H1 (cell line): ENCODE data around the gene CCDC18. TPM values are rescaled to one million over a fixed set of nuclear protein-coding genes. Genes with fewer than 3 reads are reported as not detected.

Experiments used
- CTCF ChIA-PET: fragments of 300-600 bp; sonication (Branson Sonifier 250); formaldehyde crosslinking; loops from one replicate; lab custom pipeline; 2021; ENCODE audit not compliant: partially characterized antibody; lab: Charles Lee
- POLR2A ChIA-PET: fragments of 300-600 bp; sonication (Branson Sonifier 250); formaldehyde crosslinking; loops from one replicate; lab custom pipeline; 2021; ENCODE audit warnings: inconsistent platforms; ENCODE audit not compliant: partially characterized antibody; lab: Charles Lee
- DNase-seq, 2 experiments: peaks; one replicate each; pipeline versions ENCODE4 v3.0.0 to v3.0.0-alpha.2; 2010 to 2022; ENCODE audit warnings: low spot score in 2 of 2, low read depth in 1 of 2, mixed read lengths in 1 of 2
- FAIRE-seq: peaks from 2 replicates; lab custom pipeline; 2011; peaks lifted over from hg19 to GRCh38; lab: Jason Lieb, UNC
- H2AFZ ChIP-seq: 2 replicates; pipeline ENCODE4 v1.8.1; 2012; ENCODE audit warnings: low read length, inconsistent platforms
- H2AK5ac ChIP-seq: 2 replicates; pipeline ENCODE4 v1.6.1; 2013; ENCODE audit warnings: low read depth, low read length
- H2BK120ac ChIP-seq: replicated peaks from 2 replicates; pipeline ENCODE3; 2013; ENCODE audit warnings: low read depth, low read length, inconsistent platforms
- H2BK12ac ChIP-seq: 2 replicates; pipeline ENCODE4 v1.6.1; 2013; ENCODE audit warnings: low read depth, low read length
- H2BK15ac ChIP-seq: 2 replicates; pipeline ENCODE4 v1.6.1; 2013; ENCODE audit warnings: low read length
- H2BK20ac ChIP-seq: 2 replicates; pipeline ENCODE4 v1.6.1; 2013; ENCODE audit warnings: low read length
- H2BK5ac ChIP-seq: 2 replicates; pipeline ENCODE4 v1.6.1; 2013; ENCODE audit warnings: low read depth, low read length
- H3K14ac ChIP-seq: 2 replicates; pipeline ENCODE4 v1.6.1; 2013; ENCODE audit warnings: inconsistent platforms; ENCODE audit not compliant: insufficient read length
- H3K18ac ChIP-seq: 2 replicates; pipeline ENCODE4 v1.6.1; 2013; ENCODE audit warnings: low read length; ENCODE audit errors: extremely low read depth
- H3K23ac ChIP-seq: 2 replicates; pipeline ENCODE4 v1.6.1; 2013; ENCODE audit warnings: inconsistent platforms; ENCODE audit not compliant: insufficient read length
- H3K23me2 ChIP-seq: 2 replicates; pipeline ENCODE4 v1.6.1; 2013; ENCODE audit warnings: low read depth, low read length
- H3K27ac ChIP-seq: 2 replicates; pipeline ENCODE4 v1.6.1; 2011; ENCODE audit warnings: low read depth, low read length, inconsistent platforms
- H3K27me3 ChIP-seq, 4 experiments: replicated peaks in 1 of 4; 1 replicate in 1 of 4; 2 replicates in 3 of 4; pipeline versions ENCODE4 v1.6.1 to v1.8.1; 2011 to 2013; ENCODE audit warnings: low read length in 3 of 4, mild to moderate bottlenecking in 3 of 4, inconsistent platforms in 2 of 4, mixed read lengths in 2 of 4, moderate library complexity in 1 of 4; ENCODE audit not compliant: control insufficient read depth in 3 of 4, insufficient read depth in 3 of 4; ENCODE audit errors: extremely low read depth in 1 of 4
- H3K36me3 ChIP-seq, 4 experiments: 2 replicates each; pipeline versions ENCODE4 v1.6.1 to v1.8.1; 2011 to 2013; ENCODE audit warnings: mild to moderate bottlenecking in 4 of 4, low read length in 3 of 4, moderate library complexity in 2 of 4, control low read depth in 1 of 4, inconsistent platforms in 1 of 4; ENCODE audit not compliant: insufficient read depth in 4 of 4, control insufficient read depth in 2 of 4
- H3K4ac ChIP-seq: replicated peaks from 2 replicates; pipeline ENCODE3; 2013; ENCODE audit warnings: low read length, low read depth, mixed read lengths, inconsistent platforms; ENCODE audit not compliant: insufficient read length
- H3K4me1 ChIP-seq, 4 experiments: replicated peaks in 1 of 4; 1 replicate in 1 of 4; 2 replicates in 3 of 4; pipeline versions ENCODE4 v1.6.1 to v1.8.1; 2011 to 2013; ENCODE audit warnings: low read length in 3 of 4, inconsistent platforms in 2 of 4, mixed read lengths in 1 of 4; ENCODE audit not compliant: insufficient read depth in 4 of 4, control insufficient read depth in 3 of 4
- H3K4me2 ChIP-seq, 2 experiments: 2 replicates each; pipeline versions ENCODE4 v1.6.1 to v1.8.1; 2011 to 2013; ENCODE audit warnings: low read depth in 2 of 2, low read length in 2 of 2, control low read depth in 1 of 2, inconsistent platforms in 1 of 2, mild to moderate bottlenecking in 1 of 2; ENCODE audit not compliant: insufficient read depth in 1 of 2
- H3K4me3 ChIP-seq, 4 experiments: fragments of 200-600, 300-600 bp in 1 of 4; sonication (generic), shearing (Covaris generic), sonication (Bioruptor Twin) in 1 of 4; 2 replicates each; pipeline versions ENCODE4 v1.5.1 to v1.8.1; 2011 to 2016; ENCODE audit warnings: low read length in 4 of 4, low read depth in 3 of 4, control low read depth in 2 of 4, inconsistent platforms in 2 of 4, mild to moderate bottlenecking in 2 of 4, mixed read lengths in 1 of 4, moderate library complexity in 1 of 4; ENCODE audit not compliant: insufficient read depth in 2 of 4; ENCODE audit errors: extremely low read depth in 1 of 4
- H3K56ac ChIP-seq: replicated peaks from 2 replicates; pipeline ENCODE3; 2013; ENCODE audit warnings: low read depth, mild to moderate bottlenecking, mixed read lengths, low read length, inconsistent platforms; ENCODE audit not compliant: insufficient read length
- H3K79me1 ChIP-seq: 2 replicates; pipeline ENCODE4 v1.6.1; 2013; ENCODE audit warnings: low read depth, low read length, control low read depth
- H3K79me2 ChIP-seq, 2 experiments: 2 replicates each; pipeline versions ENCODE4 v1.6.1 to v1.8.1; 2012 to 2013; ENCODE audit warnings: low read length in 2 of 2, mild to moderate bottlenecking in 2 of 2, inconsistent platforms in 1 of 2; ENCODE audit not compliant: insufficient read depth in 2 of 2, control insufficient read depth in 1 of 2
- H3K9ac ChIP-seq, 4 experiments: replicated peaks in 1 of 4; 1 replicate in 1 of 4; 2 replicates in 3 of 4; pipeline versions ENCODE4 v1.6.1 to v1.8.1; 2011 to 2013; ENCODE audit warnings: low read depth in 3 of 4, low read length in 3 of 4, control low read depth in 2 of 4, mild to moderate bottlenecking in 2 of 4, moderate library complexity in 2 of 4, inconsistent platforms in 1 of 4; ENCODE audit errors: extremely low read depth in 1 of 4
- H3K9me3 ChIP-seq, 2 experiments: 2 replicates each; pipeline versions ENCODE4 v1.6.1 to v1.8.1; 2012 to 2013; ENCODE audit warnings: mild to moderate bottlenecking in 2 of 2, moderate library complexity in 2 of 2, control low read depth in 1 of 2, inconsistent platforms in 1 of 2, low read depth in 1 of 2, low read length in 1 of 2, mixed read lengths in 1 of 2; ENCODE audit not compliant: insufficient read depth in 2 of 2
- H4K20me1 ChIP-seq, 2 experiments: replicated peaks in 1 of 2; 2 replicates each; pipeline versions ENCODE3 to v1.8.1; 2011 to 2013; ENCODE audit warnings: inconsistent platforms in 2 of 2, low read length in 2 of 2, mild to moderate bottlenecking in 1 of 2; ENCODE audit not compliant: insufficient read depth in 2 of 2, control insufficient read depth in 1 of 2
- H4K5ac ChIP-seq: 2 replicates; pipeline ENCODE4 v1.6.1; 2013; ENCODE audit warnings: low read length, low read depth, mixed read lengths, inconsistent platforms; ENCODE audit not compliant: insufficient read length
- H4K8ac ChIP-seq: 2 replicates; pipeline ENCODE4 v1.8.0; 2013; ENCODE audit warnings: mild to moderate bottlenecking, moderate library complexity, low read length, inconsistent platforms; ENCODE audit not compliant: insufficient read depth; ENCODE audit errors: extremely low read depth
- H4K91ac ChIP-seq: replicated peaks from 2 replicates; pipeline ENCODE3; 2013; ENCODE audit warnings: low read length, mixed read lengths, inconsistent platforms; ENCODE audit not compliant: insufficient read length
- MAX ChIP-seq: IDR thresholded peaks from 2 replicates; pipeline ENCODE4 v1.6.1; 2012; ENCODE audit warnings: inconsistent platforms
- SAP30 ChIP-seq: fragments of 300-600 bp; sonication (generic); IDR thresholded peaks from 2 replicates; pipeline ENCODE4 v1.7.1; 2012; ENCODE audit warnings: low read length, moderate library complexity, mild to moderate bottlenecking, inconsistent platforms; ENCODE audit not compliant: insufficient read depth, insufficient replicate concordance
- polyA plus RNA-seq, 7 experiments: library from polyadenylated mRNA; depleted of rRNA in 3 of 7; stranded (reverse) in 5 of 7; unstranded in 2 of 7; fragments of >200 nt in 5 of 7; fragments of 200-250 nt in 2 of 7; gene quantifications; 1 replicate in 5 of 7; 2 replicates in 1 of 7; 4 replicates in 1 of 7; pipeline versions ENCODE4 v1.2.1 to v1.2.3, GENCODE V29; 2011 to 2013; ENCODE audit warnings: missing spikeins in 2 of 7, mixed read lengths in 2 of 7
- total RNA-seq: library from RNA; stranded (reverse); fragmentation: NEBNext Ultra II Directional; extraction: Animal tissue kit (Norgen Biotek cat#: 25700); gene quantifications from 2 replicates; pipeline ENCODE4 v1.2.1, GENCODE V29; 2021

Gene CCDC18
- total and polyA plus RNA-seq, 2 of the 8 experiments (the other 6 are each of a cell fraction or from before 2014, with no cell fraction given), result 3.0 to 21.2 TPM

GRCh38 chr1:93306920-93307319 lies 126.4 kb downstream of the CCDC18 start:
- H3K27me3 ChIP-seq, result no peaks in the 10 kb centered on the region
- no peak for TF ChIP-seq SAP30
- no peak for TF ChIP-seq MAX
- TF ChIP-seq, all 59 proteins: peak for 0
- Histone ChIP-seq H3K4me1 (peaks cover 0 to 2% (median 0%) of the 10 kb centered on the region in 4 experiments; a peak in 1 of 7 replicates), H3K9ac (no peak overlapping the region), H3K14ac (no peak overlapping the region), H2BK5ac (no peak overlapping the region), H2BK12ac (no peak overlapping the region), H3K4me2 (no peak overlapping the region), H2BK120ac (no peak overlapping the region), H3K4ac (no peak overlapping the region), H2AK5ac (no peak overlapping the region), H4K5ac (no peak overlapping the region), H2BK15ac (no peak overlapping the region), H2AFZ (no peak overlapping the region), H4K8ac (no peak overlapping the region), H3K79me2 (no peaks in the 10 kb centered on the region), H3K27ac (no peak overlapping the region), H3K9me3 (no peaks in the 10 kb centered on the region), H2BK20ac (no peak overlapping the region), H3K56ac (no peak overlapping the region), H4K20me1 (no peaks in the 10 kb centered on the region), H3K18ac (no peak overlapping the region), H3K79me1 (no peaks in the 10 kb centered on the region), H3K23me2 (no peaks in the 10 kb centered on the region; the same call in 1 of the 2 replicates), H3K23ac (no peak overlapping the region), H3K4me3 (no peak overlapping the region), H4K91ac (no peak overlapping the region), H3K36me3 (no peaks in the 10 kb centered on the region)
- ChIA-PET POLR2A (interaction anchor here (0.8 kb wide), 1 partner anchor 69 kb away, joined by 4 read pairs; no protein-coding TSS in a partner anchor), CTCF (interaction anchor here (0.6 to 1.4 kb wide), 3 partner anchors 31 to 193 kb away, joined by 3 read pairs; no protein-coding TSS in a partner anchor)
- FAIRE-seq (no peak), DNase-seq (no peak)
